ENCODE measurements around the gene PLSCR5. TPM values are rescaled to one million over a fixed set of nuclear protein-coding genes. Genes with fewer than 3 reads are reported as not detected.

Gene PLSCR5
- polyA plus RNA-seq, 1 of the 3 experiments (the other 2 are of a cell fraction), result not detected

DNA sequence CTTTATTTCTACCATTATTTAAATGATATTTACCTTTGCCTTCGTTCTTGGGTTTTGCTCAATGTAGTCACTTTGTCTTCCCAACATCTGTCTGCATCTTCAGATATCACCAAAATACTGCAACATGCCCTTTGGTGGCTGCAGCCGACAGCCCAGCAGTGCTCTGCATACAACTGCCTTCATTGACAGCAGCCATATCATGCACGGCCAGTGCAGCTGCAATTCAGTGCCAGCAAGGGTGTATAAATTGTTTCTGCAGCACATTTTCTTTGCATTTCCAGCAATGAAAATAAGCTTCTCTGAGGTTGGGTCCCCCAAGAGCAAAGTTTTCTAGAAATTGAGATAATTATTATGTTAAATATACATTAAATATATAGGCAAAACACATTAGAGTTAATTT lies 6.0 kb upstream of the PLSCR5 start (continued):
- TF ChIP-seq, protein P1, sequence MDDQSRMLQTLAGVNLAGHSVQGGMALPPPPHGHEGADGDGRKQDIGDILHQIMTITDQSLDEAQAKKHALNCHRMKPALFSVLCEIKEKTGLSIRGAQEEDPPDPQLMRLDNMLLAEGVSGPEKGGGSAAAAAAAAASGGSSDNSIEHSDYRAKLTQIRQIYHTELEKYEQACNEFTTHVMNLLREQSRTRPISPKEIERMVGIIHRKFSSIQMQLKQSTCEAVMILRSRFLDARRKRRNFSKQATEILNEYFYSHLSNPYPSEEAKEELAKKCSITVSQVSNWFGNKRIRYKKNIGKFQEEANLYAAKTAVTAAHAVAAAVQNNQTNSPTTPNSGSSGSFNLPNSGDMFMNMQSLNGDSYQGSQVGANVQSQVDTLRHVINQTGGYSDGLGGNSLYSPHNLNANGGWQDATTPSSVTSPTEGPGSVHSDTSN (IDR thresholded peaks at IDR 0.05), result no peak
- TF ChIP-seq FOSL2 (IDR thresholded peaks at IDR 0.05; ENCODE audit: borderline replicate concordance, low read depth) (no peak), RXRA (IDR thresholded peaks at IDR 0.05; ENCODE audit: borderline replicate concordance, low read depth) (no peak), EZH2phosphoT487 (IDR thresholded peaks at IDR 0.05; ENCODE audit: borderline replicate concordance, low read depth) (no peak), ELF1 (IDR thresholded peaks at IDR 0.05) (no peak), MXI1 (IDR thresholded peaks at IDR 0.05; ENCODE audit: low read depth, low read length) (no peak), SMC3 (IDR thresholded peaks at IDR 0.05; ENCODE audit: low read depth, low read length) (no peak)

DNA sequence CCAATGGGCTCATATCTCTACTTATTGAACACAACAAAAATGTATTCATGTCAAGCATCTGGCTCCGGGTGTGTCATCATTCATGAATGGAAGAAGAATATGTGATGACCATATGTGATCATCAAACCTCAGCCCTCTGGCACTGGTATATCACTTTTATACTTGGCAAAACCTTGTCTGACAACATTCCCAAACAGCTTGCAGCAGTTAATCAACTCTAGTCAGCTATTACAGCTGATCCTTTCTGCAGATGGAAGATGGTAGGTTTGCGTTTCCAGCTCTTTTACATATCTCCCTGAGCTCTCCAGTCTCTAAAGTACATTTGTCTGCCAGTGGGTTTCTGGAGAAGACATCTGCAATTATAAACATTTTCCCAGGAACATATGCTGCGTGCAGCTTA lies 6.6 kb downstream of the PLSCR5 start:
- no peaks in the 10 kb centered on the region for H4K20me1 ChIP-seq (ENCODE audit: insufficient read depth)
- POLR2A ChIA-PET, result no interaction called here
- no peaks in the 10 kb centered on the region for H3K9me3 ChIP-seq
- H3K36me3 ChIP-seq (replicated peaks in 1 of 2; ENCODE audit: control insufficient read depth in 1 of 2, insufficient read depth in 2 of 2, low read length in 1 of 2), result no peaks in the 10 kb centered on the region
- no peak overlapping the region for H3K4me3 ChIP-seq (ENCODE audit: low read depth in 2 of 2, low read length in 1 of 2)
- H3K79me2 ChIP-seq (ENCODE audit: insufficient read depth), result no peaks in the 10 kb centered on the region
- H3K4me1 ChIP-seq (ENCODE audit: control insufficient read depth in 1 of 2, insufficient read depth in 2 of 2, low read depth in 1 of 2, low read length in 1 of 2), result no peaks in the 10 kb centered on the region
- no peak overlapping the region for H3K9ac ChIP-seq
- H3K4me2 ChIP-seq, result no peak overlapping the region
- no peak for DNase-seq
- WGBS (ENCODE audit: low lambda C conversion rate), result 10% methylated on average over 3 of the region's 3 CpGs
- CTCF ChIA-PET, result interaction anchor here (1.3 to 1.6 kb wide), 2 partner anchors 9 to 21 kb away, joined by 5 read pairs; no protein-coding TSS in a partner anchor
- no peaks in the 10 kb centered on the region for H3F3A ChIP-seq (replicated peaks; ENCODE audit: insufficient read depth)
- H2AFZ ChIP-seq (ENCODE audit: low read depth), result no peak overlapping the region
- no peaks in the 10 kb centered on the region for H3K27me3 ChIP-seq (ENCODE audit: insufficient read depth)
- TF ChIP-seq SMC3 (IDR thresholded peaks at IDR 0.05; ENCODE audit: low read depth, low read length) (no peak), TCF12 (IDR thresholded peaks at IDR 0.05) (no peak)
- TF ChIP-seq, protein P2, sequence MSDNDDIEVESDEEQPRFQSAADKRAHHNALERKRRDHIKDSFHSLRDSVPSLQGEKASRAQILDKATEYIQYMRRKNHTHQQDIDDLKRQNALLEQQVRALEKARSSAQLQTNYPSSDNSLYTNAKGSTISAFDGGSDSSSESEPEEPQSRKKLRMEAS (IDR thresholded peaks at IDR 0.05; ENCODE audit: low read depth), result no peak
- TF ChIP-seq, protein P3, sequence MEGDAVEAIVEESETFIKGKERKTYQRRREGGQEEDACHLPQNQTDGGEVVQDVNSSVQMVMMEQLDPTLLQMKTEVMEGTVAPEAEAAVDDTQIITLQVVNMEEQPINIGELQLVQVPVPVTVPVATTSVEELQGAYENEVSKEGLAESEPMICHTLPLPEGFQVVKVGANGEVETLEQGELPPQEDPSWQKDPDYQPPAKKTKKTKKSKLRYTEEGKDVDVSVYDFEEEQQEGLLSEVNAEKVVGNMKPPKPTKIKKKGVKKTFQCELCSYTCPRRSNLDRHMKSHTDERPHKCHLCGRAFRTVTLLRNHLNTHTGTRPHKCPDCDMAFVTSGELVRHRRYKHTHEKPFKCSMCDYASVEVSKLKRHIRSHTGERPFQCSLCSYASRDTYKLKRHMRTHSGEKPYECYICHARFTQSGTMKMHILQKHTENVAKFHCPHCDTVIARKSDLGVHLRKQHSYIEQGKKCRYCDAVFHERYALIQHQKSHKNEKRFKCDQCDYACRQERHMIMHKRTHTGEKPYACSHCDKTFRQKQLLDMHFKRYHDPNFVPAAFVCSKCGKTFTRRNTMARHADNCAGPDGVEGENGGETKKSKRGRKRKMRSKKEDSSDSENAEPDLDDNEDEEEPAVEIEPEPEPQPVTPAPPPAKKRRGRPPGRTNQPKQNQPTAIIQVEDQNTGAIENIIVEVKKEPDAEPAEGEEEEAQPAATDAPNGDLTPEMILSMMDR (IDR thresholded peaks at IDR 0.05), result no peak
- TF ChIP-seq, protein P4, sequence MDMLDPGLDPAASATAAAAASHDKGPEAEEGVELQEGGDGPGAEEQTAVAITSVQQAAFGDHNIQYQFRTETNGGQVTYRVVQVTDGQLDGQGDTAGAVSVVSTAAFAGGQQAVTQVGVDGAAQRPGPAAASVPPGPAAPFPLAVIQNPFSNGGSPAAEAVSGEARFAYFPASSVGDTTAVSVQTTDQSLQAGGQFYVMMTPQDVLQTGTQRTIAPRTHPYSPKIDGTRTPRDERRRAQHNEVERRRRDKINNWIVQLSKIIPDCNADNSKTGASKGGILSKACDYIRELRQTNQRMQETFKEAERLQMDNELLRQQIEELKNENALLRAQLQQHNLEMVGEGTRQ (IDR thresholded peaks at IDR 0.05; ENCODE audit: borderline replicate concordance, low read depth, low read length), result no peak
- H3K9me2 ChIP-seq, result no peaks in the 10 kb centered on the region
- no peak overlapping the region for H3K27ac ChIP-seq (ENCODE audit: low read depth in 2 of 2, low read length in 1 of 2)

Measured in SK-N-SH (cell line).